ENCODE measurements around the gene COL1A1.

Gene COL1A1

DNA sequence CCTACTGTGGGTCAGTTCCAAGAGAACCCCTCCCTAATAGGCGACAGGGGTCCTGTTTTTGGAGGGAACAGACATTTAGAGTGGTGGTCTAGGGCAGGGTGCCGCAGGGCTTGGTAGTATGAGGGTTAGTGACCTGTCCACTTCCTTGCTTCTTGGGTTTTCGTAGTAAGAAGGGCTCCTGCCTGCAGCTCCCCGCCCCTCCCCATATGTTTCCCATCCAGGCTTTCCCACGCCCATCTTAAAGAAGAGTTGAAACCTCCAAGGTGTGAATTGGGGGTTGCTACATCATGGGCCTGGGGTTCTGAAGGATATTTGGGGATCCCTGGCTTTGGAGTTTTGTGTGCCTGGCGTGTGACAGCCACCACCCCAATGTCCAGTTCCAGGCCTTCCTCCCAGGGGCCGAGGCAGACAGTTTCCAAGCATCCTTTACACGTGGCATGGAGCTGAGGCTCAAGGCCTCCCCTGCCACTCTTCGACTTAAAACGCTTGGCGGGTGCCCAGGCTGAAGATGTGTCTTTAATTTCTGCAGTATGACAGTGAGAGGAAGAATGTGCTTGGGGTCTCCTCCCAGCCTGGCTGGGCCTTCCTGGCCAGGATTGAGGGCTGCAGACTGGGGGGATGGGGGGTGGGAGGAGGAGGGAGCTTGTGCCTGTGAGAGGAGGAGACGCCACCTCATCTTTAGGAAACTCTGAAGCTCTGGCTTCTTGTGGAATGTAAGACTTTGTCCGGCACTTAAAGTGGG, 2.3 kb upstream of the COL1A1 start:
- TF ChIP-seq SIN3A (IDR thresholded peaks at IDR 0.05; ENCODE audit: borderline replicate concordance, insufficient read depth, low read length) (no peak), FOXP2 (optimal IDR thresholded peaks at IDR 0.05; ENCODE audit: borderline replicate concordance, extremely low read depth, extremely low read length, insufficient read depth) (no peak), POLR2AphosphoS5 (IDR thresholded peaks at IDR 0.05; ENCODE audit: low read depth, low read length) (no peak), TAF1 (IDR thresholded peaks at IDR 0.05; ENCODE audit: borderline replicate concordance, insufficient read depth, low read length) (no peak)
- TF ChIP-seq, protein P1, sequence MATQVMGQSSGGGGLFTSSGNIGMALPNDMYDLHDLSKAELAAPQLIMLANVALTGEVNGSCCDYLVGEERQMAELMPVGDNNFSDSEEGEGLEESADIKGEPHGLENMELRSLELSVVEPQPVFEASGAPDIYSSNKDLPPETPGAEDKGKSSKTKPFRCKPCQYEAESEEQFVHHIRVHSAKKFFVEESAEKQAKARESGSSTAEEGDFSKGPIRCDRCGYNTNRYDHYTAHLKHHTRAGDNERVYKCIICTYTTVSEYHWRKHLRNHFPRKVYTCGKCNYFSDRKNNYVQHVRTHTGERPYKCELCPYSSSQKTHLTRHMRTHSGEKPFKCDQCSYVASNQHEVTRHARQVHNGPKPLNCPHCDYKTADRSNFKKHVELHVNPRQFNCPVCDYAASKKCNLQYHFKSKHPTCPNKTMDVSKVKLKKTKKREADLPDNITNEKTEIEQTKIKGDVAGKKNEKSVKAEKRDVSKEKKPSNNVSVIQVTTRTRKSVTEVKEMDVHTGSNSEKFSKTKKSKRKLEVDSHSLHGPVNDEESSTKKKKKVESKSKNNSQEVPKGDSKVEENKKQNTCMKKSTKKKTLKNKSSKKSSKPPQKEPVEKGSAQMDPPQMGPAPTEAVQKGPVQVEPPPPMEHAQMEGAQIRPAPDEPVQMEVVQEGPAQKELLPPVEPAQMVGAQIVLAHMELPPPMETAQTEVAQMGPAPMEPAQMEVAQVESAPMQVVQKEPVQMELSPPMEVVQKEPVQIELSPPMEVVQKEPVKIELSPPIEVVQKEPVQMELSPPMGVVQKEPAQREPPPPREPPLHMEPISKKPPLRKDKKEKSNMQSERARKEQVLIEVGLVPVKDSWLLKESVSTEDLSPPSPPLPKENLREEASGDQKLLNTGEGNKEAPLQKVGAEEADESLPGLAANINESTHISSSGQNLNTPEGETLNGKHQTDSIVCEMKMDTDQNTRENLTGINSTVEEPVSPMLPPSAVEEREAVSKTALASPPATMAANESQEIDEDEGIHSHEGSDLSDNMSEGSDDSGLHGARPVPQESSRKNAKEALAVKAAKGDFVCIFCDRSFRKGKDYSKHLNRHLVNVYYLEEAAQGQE (IDR thresholded peaks at IDR 0.05; ENCODE audit: insufficient read depth in 1 of 2, low read depth in 2 of 2, low read length in 2 of 2), result no peak

DNA sequence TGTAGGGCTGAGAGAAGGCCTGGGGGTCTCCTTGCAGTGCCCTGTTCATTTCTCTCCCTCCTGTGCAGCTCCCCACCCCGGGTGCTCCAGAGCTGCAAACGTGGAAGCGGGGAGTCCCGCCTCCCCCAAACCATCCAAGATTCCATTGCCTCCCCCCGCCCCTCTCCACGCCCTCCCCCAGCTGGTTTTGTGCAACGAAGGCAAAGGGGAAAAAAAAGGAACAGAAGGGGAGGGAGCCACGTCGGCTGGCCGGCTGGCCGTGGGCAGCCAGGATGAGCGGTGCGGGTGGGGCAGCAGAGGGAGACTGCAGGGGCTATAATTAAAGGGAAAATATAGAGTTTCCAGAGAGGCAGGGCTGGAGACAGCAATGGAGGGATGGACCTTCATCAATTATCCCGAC, 1.7 kb upstream of the COL1A1 start:
- TF ChIP-seq FOXP2 (optimal IDR thresholded peaks at IDR 0.05; ENCODE audit: borderline replicate concordance, extremely low read depth, extremely low read length, insufficient read depth), result no peak
- TF ChIP-seq, protein P1 (IDR thresholded peaks at IDR 0.05; ENCODE audit: insufficient read depth in 1 of 2, low read depth in 2 of 2, low read length in 2 of 2), result no peak
- no peak for TF ChIP-seq SIN3A (IDR thresholded peaks at IDR 0.05; ENCODE audit: borderline replicate concordance, insufficient read depth, low read length)
- no peak for TF ChIP-seq TAF1 (IDR thresholded peaks at IDR 0.05; ENCODE audit: borderline replicate concordance, insufficient read depth, low read length)
- TF ChIP-seq POLR2AphosphoS5 (IDR thresholded peaks at IDR 0.05; ENCODE audit: low read depth, low read length), result no peak

DNA sequence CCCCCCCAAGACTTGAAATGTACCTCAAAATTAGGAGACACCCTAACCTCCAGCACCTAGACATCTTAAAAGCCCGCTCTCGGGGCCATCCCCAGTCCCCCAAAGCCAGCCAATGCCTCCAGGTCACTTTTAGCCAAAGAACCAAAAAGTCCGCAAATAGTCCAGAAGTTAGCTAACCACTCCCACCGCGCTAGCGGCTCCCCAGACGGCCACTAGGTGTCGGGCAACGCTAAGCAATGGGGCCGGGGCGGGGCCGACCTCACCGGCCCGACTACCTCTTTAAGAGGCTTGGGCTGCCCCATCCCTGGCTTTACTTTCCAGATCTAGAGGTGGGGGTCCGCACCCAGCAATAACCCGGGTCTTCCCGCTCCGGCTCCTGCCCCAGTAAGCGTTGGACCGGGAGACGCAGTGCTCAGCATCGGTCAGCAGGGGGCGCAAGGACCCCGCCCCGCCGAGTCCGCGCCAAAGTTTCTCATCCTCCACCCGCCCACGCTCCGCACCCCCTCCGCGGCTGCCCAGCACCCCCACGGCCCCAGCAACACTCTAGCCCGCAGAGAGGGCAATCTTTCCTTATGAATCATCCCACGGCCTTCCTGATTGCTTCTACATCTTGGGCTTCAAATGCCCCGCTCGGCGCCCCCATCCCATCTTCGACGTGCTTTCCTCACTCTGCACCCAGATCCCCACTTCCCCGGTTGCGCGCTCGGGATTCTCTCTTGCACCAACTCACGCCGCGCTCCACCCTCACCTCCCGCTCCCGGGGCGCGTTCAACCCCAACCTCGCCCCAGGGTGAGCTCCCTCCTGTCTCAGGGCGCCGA, 765 bp downstream of the COL1A1 start:
- TF ChIP-seq TAF1 (IDR thresholded peaks at IDR 0.05; ENCODE audit: borderline replicate concordance, insufficient read depth, low read length) (no peak), FOXP2 (optimal IDR thresholded peaks at IDR 0.05; ENCODE audit: borderline replicate concordance, extremely low read depth, extremely low read length, insufficient read depth) (peak; percentile 70)

DNA sequence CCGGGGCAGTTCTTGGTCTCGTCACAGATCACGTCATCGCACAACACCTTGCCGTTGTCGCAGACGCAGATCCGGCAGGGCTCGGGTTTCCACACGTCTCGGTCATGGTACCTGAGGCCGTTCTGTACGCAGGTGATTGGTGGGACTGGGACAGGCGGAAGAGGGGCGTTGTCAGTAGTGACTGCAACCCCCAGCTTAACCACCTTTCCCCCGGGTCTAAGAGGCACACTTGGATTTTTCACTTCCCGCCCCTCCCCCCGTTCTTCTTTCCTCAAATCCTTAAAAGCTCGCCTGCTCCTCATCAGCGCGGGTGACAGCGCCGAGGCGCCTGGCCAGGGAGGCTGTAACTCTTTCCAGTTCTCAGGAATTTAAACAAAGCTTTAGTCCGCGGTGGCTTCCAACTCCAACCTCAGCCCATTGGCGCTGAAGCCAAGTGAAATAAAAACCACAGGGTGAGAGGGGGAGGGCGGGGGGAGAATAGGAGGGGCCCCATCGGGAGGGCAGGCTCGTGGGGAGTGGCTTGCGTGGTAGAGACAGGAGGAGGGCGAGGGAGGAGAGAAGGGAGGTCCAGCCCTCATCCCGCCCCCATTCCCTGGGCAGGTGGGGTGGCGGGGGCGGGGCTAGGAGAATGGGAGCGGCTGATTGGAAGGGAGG, 1.5 kb downstream of the COL1A1 start:
- TF ChIP-seq TAF1 (IDR thresholded peaks at IDR 0.05; ENCODE audit: borderline replicate concordance, insufficient read depth, low read length) (no peak), FOXP2 (optimal IDR thresholded peaks at IDR 0.05; ENCODE audit: borderline replicate concordance, extremely low read depth, extremely low read length, insufficient read depth) (peak; percentile 69), SIN3A (IDR thresholded peaks at IDR 0.05; ENCODE audit: borderline replicate concordance, insufficient read depth, low read length) (no peak)
- TF ChIP-seq, protein P1 (IDR thresholded peaks at IDR 0.05; ENCODE audit: insufficient read depth in 1 of 2, low read depth in 2 of 2, low read length in 2 of 2), result no peak

DNA sequence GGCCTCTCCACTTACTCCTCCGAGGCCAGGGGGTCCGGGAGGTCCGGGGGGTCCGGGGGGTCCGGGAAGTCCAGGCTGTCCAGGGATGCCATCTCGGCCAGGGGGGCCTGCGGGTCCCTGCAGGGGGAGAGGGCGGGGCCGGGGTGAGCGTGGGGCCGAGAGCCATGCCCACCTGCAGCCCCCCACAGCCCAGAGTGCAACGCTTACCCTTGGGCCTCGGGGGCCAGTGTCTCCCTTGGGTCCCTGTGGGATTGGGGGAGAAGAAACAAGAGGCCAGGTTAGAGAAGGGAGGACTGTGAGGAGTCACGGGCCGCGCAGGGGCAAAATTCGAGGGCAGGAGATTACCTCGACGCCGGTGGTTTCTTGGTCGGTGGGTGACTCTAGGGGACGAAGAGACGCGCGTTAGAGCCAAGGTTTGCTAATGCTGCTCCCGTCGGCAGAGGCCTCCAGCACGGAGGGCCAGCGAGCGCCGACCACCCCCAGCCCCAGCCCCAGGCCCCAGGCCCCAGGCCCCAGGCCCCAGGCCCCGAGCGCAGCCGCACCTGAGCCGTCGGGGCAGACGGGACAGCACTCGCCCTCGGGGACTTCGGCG, 2.1 kb downstream of the COL1A1 start:
- no peak for TF ChIP-seq FOXP2 (optimal IDR thresholded peaks at IDR 0.05; ENCODE audit: borderline replicate concordance, extremely low read depth, extremely low read length, insufficient read depth)
- TF ChIP-seq POLR2AphosphoS5 (IDR thresholded peaks at IDR 0.05; ENCODE audit: low read depth, low read length), result no peak
- TF ChIP-seq, protein P1 (IDR thresholded peaks at IDR 0.05; ENCODE audit: insufficient read depth in 1 of 2, low read depth in 2 of 2, low read length in 2 of 2), result no peak
- TF ChIP-seq TAF1 (IDR thresholded peaks at IDR 0.05; ENCODE audit: borderline replicate concordance, insufficient read depth, low read length), result no peak
- no peak for TF ChIP-seq SIN3A (IDR thresholded peaks at IDR 0.05; ENCODE audit: borderline replicate concordance, insufficient read depth, low read length)

Data from PFSK-1 (cell line).